ENCODE data around the gene ZRSR2. TPM values are rescaled to one million over a fixed set of nuclear protein-coding genes. Genes with fewer than 3 reads are reported as not detected.

The ZRSR2 gene
- total RNA-seq, 6 experiments from 2014 or later, result 0.81 to 3.6 (median 3.2) TPM

GRCh38 chrX:15853586-15854079 is 63.3 kb downstream of the ZRSR2 start:
- peak overlapping the region in 2 of 3 donors; percentile 73 to 78 for H3K27ac ChIP-seq
- TF ChIP-seq CTCF (IDR thresholded peaks at IDR 0.05), result no peak
- DNase-seq (no peak), ATAC-seq (no peak)
- intact Hi-C loops (cut with DNase I), result no loop called here
- 21% methylated on average over 12 of the region's 14 CpGs for WGBS (ENCODE audit: insufficient coverage, low coverage, low lambda C conversion rate, missing lambda C conversion rate)
- peak overlapping the region; percentile 63 to 82 (median 65) for H3K4me3 ChIP-seq
- H3K9me3 ChIP-seq, result no peaks in the 10 kb centered on the region
- no peaks in the 10 kb centered on the region for H3K27me3 ChIP-seq
- H3K4me1 ChIP-seq, result peaks cover 0 to 11% (median 3%) of the 10 kb centered on the region in 4 donors
- H3K36me3 ChIP-seq, result no peaks in the 10 kb centered on the region

GRCh38 chrX:15854080-15854655 is 63.9 kb downstream of the ZRSR2 start:
- no peaks in the 10 kb centered on the region for H3K9me3 ChIP-seq
- WGBS (ENCODE audit: insufficient coverage, low coverage, low lambda C conversion rate, missing lambda C conversion rate), result 3% methylated on average over 6 of the region's 65 CpGs
- peak; percentile 10 to 27 (median 22) for TF ChIP-seq CTCF (IDR thresholded peaks at IDR 0.05)
- no peak for TF ChIP-seq POLR2A (IDR thresholded peaks at IDR 0.05)
- intact Hi-C loops (cut with DNase I), result no loop called here
- DNase-seq (peak; percentile 58 to 73 (median 73)), ATAC-seq (peak; percentile 12 to 39 (median 32))
- H3K4me1 ChIP-seq, result peaks cover 0 to 11% (median 3%) of the 10 kb centered on the region in 4 donors
- no peaks in the 10 kb centered on the region for H3K36me3 ChIP-seq
- H3K4me3 ChIP-seq, result peak overlapping the region; percentile 63 to 82 (median 65)
- H3K27me3 ChIP-seq, result no peaks in the 10 kb centered on the region
- H3K27ac ChIP-seq, result peak overlapping the region; percentile 39 to 78 (median 73)

GRCh38 chrX:15854712-15855567 is 64.7 kb downstream of the ZRSR2 start, which contains the start of gene AP1S2:
AP1S2 (minus strand) TSS chrX:15854813; CDS start chrX:15852524, 2,289 bp downstream.
- intact Hi-C loops (cut with DNase I), result no loop called here
- peaks cover 0 to 11% (median 3%) of the 10 kb centered on the region in 4 donors for H3K4me1 ChIP-seq
- no peaks in the 10 kb centered on the region for H3K36me3 ChIP-seq
- DNase-seq (peak; percentile 94 to 98 (median 98)), ATAC-seq (peak; percentile 98 to 99 (median 98))
- under 1% methylated on average over 30 of the region's 85 CpGs for WGBS (ENCODE audit: insufficient coverage, low coverage, low lambda C conversion rate, missing lambda C conversion rate)
- H3K9me3 ChIP-seq, result no peaks in the 10 kb centered on the region
- peak within 1 kb of the TSS; percentile 65 to 78 (median 73) for H3K27ac ChIP-seq
- peak within 1 kb of the TSS; percentile 63 to 82 (median 65) for H3K4me3 ChIP-seq
- TF ChIP-seq POLR2A (IDR thresholded peaks at IDR 0.05), result peak; percentile 75
- no peak for TF ChIP-seq CTCF (IDR thresholded peaks at IDR 0.05)
- H3K27me3 ChIP-seq, result no peaks in the 10 kb centered on the region

GRCh38 chrX:15855568-15856221 is 65.4 kb downstream of the ZRSR2 start:
- intact Hi-C loops (cut with DNase I), result no loop called here

More at GRCh38 chrX:15855568-15856221, 65.4 kb downstream of the ZRSR2 start:
- 10% methylated on average over 13 of the region's 16 CpGs for WGBS (ENCODE audit: insufficient coverage, low coverage, low lambda C conversion rate, missing lambda C conversion rate)
- no peaks in the 10 kb centered on the region for H3K36me3 ChIP-seq
- ATAC-seq (no peak), DNase-seq (no peak)
- no peaks in the 10 kb centered on the region for H3K9me3 ChIP-seq
- peak overlapping the region; percentile 65 to 73 (median 73) for H3K27ac ChIP-seq
- peak overlapping the region; percentile 63 to 82 (median 65) for H3K4me3 ChIP-seq
- peaks cover 0 to 11% (median 3%) of the 10 kb centered on the region in 4 donors for H3K4me1 ChIP-seq
- H3K27me3 ChIP-seq, result no peaks in the 10 kb centered on the region
- TF ChIP-seq CTCF (IDR thresholded peaks at IDR 0.05) (no peak), POLR2A (IDR thresholded peaks at IDR 0.05) (no peak)
